ENCODE data around the gene XRCC4. TPM values are rescaled to one million over a fixed set of nuclear protein-coding genes. Genes with fewer than 3 reads are reported as not detected.

XRCC4 gene
- polyA plus RNA-seq, 1 of the 3 experiments (the other 2 are of a cell fraction), result 1.8 TPM

DNA sequence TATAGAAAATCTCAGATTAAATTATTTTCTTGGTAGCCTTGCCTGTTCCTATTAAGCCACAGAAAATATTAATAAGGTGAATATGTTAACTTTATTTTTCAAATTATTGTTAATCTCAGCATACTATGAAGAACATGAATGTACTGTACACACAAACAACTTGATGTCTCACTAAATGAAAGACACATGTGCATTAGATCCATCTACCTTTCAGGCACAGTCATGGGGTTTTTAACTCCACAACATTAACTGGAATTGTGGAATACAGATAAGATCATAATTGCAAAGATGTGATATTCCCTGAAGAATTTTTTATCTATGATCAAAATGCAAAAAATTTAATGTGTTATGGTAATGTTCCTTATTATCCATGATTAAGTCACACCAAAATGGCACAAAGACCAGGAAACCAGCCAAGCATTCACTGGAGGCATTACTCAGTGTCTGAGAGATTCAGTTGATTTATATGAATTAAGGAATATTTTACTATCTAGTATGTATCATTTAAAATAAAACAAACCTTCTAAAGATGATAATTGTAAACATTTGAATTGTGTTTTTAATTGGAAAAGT is 244.2 kb downstream of the XRCC4 start:
- no peak overlapping the region for H2AFZ ChIP-seq (ENCODE audit: low read depth)
- no peak overlapping the region for H3K4me3 ChIP-seq (ENCODE audit: low read depth in 2 of 2, low read length in 1 of 2)
- peaks cover 6 to 12% of the 10 kb centered on the region in 2 experiments; a peak in 3 of 4 replicates for H3K4me1 ChIP-seq (ENCODE audit: control insufficient read depth in 1 of 2, insufficient read depth in 2 of 2, low read depth in 1 of 2, low read length in 1 of 2)
- no peaks in the 10 kb centered on the region for H3K79me2 ChIP-seq (ENCODE audit: insufficient read depth)
- peaks cover 26% of the 10 kb centered on the region for H3F3A ChIP-seq (replicated peaks; ENCODE audit: insufficient read depth)
- H4K20me1 ChIP-seq (ENCODE audit: insufficient read depth), result no peaks in the 10 kb centered on the region
- no peak overlapping the region for H3K4me2 ChIP-seq
- no peak overlapping the region for H3K9ac ChIP-seq
- peak overlapping the region; percentile 43 to 76 for H3K27ac ChIP-seq (ENCODE audit: low read depth in 2 of 2, low read length in 1 of 2)
- no peaks in the 10 kb centered on the region for H3K9me3 ChIP-seq
- H3K36me3 ChIP-seq (replicated peaks in 1 of 2; ENCODE audit: control insufficient read depth in 1 of 2, insufficient read depth in 2 of 2, low read length in 1 of 2), result no peaks in the 10 kb centered on the region
- CTCF ChIA-PET, result interaction anchor here (0.6 kb wide), 1 partner anchor 28 kb away, joined by 3 read pairs; no protein-coding TSS in a partner anchor
- no peak for DNase-seq
- POLR2A ChIA-PET, result no interaction called here
- H3K27me3 ChIP-seq (ENCODE audit: insufficient read depth), result no peaks in the 10 kb centered on the region
- no peaks in the 10 kb centered on the region for H3K9me2 ChIP-seq
- TF ChIP-seq GATA2 (CRISPR knock-in tag; IDR thresholded peaks at IDR 0.05) (peak; percentile 45; the same call in 1 of the 2 replicates), GABPA (IDR thresholded peaks at IDR 0.05; ENCODE audit: low read depth) (no peak), JUND (IDR thresholded peaks at IDR 0.05) (peak; percentile 85), CHD2 (IDR thresholded peaks at IDR 0.05; ENCODE audit: low read length, partially characterized antibody) (no peak), SIN3A (IDR thresholded peaks at IDR 0.05; ENCODE audit: borderline replicate concordance, low read depth, low read length) (no peak), FOXM1 (IDR thresholded peaks at IDR 0.05; ENCODE audit: low read depth) (peak; percentile 79), RFX5 (IDR thresholded peaks at IDR 0.05; ENCODE audit: low read length) (no peak), MEF2A (IDR thresholded peaks at IDR 0.05; ENCODE audit: borderline replicate concordance, low read depth) (peak; percentile 34; the same call in 1 of the 2 replicates), RXRA (IDR thresholded peaks at IDR 0.05; ENCODE audit: borderline replicate concordance, low read depth) (peak; percentile 47; the same call in 1 of the 2 replicates), TEAD4 (IDR thresholded peaks at IDR 0.05; ENCODE audit: borderline replicate concordance, insufficient read depth) (peak; percentile 92), EZH2phosphoT487 (IDR thresholded peaks at IDR 0.05; ENCODE audit: borderline replicate concordance, low read depth) (no peak), EP300 (IDR thresholded peaks at IDR 0.05; ENCODE audit: borderline replicate concordance in 1 of 2, low read depth in 1 of 2, low read length in 1 of 2) (peak; percentile 49 to 95; a peak in 3 of 4 replicates), NRF1 (IDR thresholded peaks at IDR 0.05; ENCODE audit: low read depth, low read length) (no peak), ELF1 (IDR thresholded peaks at IDR 0.05) (no peak), POLR2AphosphoS5 (IDR thresholded peaks at IDR 0.05; ENCODE audit: low read depth, low read length) (peak; percentile 49; the same call in 1 of the 2 replicates), MXI1 (IDR thresholded peaks at IDR 0.05; ENCODE audit: low read depth, low read length) (no peak), FOXJ3 (CRISPR knock-in tag; IDR thresholded peaks at IDR 0.05) (no peak), NFIC (IDR thresholded peaks at IDR 0.05; ENCODE audit: borderline replicate concordance) (peak; percentile 94), YY1 (IDR thresholded peaks at IDR 0.05; ENCODE audit: low read depth) (no peak), FOSL2 (IDR thresholded peaks at IDR 0.05; ENCODE audit: borderline replicate concordance, low read depth) (peak; percentile 45; the same call in 1 of the 2 replicates), RAD21 (IDR thresholded peaks at IDR 0.05; ENCODE audit: low read length) (no peak), RCOR1 (IDR thresholded peaks at IDR 0.05; ENCODE audit: low read length) (no peak), TAF1 (IDR thresholded peaks at IDR 0.05; ENCODE audit: borderline replicate concordance, low read depth, low read length) (no peak)
- TF ChIP-seq, protein P1, sequence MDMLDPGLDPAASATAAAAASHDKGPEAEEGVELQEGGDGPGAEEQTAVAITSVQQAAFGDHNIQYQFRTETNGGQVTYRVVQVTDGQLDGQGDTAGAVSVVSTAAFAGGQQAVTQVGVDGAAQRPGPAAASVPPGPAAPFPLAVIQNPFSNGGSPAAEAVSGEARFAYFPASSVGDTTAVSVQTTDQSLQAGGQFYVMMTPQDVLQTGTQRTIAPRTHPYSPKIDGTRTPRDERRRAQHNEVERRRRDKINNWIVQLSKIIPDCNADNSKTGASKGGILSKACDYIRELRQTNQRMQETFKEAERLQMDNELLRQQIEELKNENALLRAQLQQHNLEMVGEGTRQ (IDR thresholded peaks at IDR 0.05; ENCODE audit: borderline replicate concordance, low read depth, low read length), result no peak
- TF ChIP-seq, protein P2, sequence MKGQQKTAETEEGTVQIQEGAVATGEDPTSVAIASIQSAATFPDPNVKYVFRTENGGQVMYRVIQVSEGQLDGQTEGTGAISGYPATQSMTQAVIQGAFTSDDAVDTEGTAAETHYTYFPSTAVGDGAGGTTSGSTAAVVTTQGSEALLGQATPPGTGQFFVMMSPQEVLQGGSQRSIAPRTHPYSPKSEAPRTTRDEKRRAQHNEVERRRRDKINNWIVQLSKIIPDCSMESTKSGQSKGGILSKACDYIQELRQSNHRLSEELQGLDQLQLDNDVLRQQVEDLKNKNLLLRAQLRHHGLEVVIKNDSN (IDR thresholded peaks at IDR 0.05; ENCODE audit: borderline replicate concordance, low read depth), result no peak
- TF ChIP-seq, protein P3, sequence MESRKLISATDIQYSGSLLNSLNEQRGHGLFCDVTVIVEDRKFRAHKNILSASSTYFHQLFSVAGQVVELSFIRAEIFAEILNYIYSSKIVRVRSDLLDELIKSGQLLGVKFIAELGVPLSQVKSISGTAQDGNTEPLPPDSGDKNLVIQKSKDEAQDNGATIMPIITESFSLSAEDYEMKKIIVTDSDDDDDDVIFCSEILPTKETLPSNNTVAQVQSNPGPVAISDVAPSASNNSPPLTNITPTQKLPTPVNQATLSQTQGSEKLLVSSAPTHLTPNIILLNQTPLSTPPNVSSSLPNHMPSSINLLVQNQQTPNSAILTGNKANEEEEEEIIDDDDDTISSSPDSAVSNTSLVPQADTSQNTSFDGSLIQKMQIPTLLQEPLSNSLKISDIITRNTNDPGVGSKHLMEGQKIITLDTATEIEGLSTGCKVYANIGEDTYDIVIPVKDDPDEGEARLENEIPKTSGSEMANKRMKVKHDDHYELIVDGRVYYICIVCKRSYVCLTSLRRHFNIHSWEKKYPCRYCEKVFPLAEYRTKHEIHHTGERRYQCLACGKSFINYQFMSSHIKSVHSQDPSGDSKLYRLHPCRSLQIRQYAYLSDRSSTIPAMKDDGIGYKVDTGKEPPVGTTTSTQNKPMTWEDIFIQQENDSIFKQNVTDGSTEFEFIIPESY (IDR thresholded peaks at IDR 0.05; ENCODE audit: borderline replicate concordance, low read depth), result no peak
- TF ChIP-seq, protein P4, sequence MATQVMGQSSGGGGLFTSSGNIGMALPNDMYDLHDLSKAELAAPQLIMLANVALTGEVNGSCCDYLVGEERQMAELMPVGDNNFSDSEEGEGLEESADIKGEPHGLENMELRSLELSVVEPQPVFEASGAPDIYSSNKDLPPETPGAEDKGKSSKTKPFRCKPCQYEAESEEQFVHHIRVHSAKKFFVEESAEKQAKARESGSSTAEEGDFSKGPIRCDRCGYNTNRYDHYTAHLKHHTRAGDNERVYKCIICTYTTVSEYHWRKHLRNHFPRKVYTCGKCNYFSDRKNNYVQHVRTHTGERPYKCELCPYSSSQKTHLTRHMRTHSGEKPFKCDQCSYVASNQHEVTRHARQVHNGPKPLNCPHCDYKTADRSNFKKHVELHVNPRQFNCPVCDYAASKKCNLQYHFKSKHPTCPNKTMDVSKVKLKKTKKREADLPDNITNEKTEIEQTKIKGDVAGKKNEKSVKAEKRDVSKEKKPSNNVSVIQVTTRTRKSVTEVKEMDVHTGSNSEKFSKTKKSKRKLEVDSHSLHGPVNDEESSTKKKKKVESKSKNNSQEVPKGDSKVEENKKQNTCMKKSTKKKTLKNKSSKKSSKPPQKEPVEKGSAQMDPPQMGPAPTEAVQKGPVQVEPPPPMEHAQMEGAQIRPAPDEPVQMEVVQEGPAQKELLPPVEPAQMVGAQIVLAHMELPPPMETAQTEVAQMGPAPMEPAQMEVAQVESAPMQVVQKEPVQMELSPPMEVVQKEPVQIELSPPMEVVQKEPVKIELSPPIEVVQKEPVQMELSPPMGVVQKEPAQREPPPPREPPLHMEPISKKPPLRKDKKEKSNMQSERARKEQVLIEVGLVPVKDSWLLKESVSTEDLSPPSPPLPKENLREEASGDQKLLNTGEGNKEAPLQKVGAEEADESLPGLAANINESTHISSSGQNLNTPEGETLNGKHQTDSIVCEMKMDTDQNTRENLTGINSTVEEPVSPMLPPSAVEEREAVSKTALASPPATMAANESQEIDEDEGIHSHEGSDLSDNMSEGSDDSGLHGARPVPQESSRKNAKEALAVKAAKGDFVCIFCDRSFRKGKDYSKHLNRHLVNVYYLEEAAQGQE (IDR thresholded peaks at IDR 0.05; ENCODE audit: low read depth, low read length), result no peak
- TF ChIP-seq, protein P5, sequence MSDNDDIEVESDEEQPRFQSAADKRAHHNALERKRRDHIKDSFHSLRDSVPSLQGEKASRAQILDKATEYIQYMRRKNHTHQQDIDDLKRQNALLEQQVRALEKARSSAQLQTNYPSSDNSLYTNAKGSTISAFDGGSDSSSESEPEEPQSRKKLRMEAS (IDR thresholded peaks at IDR 0.05; ENCODE audit: low read depth), result peak; percentile 51; the same call in 1 of the 2 replicates
